KOPT-K1 (cell line): ENCODE data around the gene NSUN3.

Source experiments
- H3K27ac ChIP-seq: fragments of 200-600 bp; sonication (generic); 2 replicates; pipeline ENCODE4 v1.5.1; 2016; ENCODE audit warnings: antibody characterized with exemption, mild to moderate bottlenecking, low read depth, low read length; ENCODE audit not compliant: poor library complexity, severe bottlenecking
- H3K36me3 ChIP-seq: fragments of 200-600 bp; sonication (generic); 2 replicates; pipeline ENCODE4 v1.5.1; 2017; ENCODE audit warnings: antibody characterized with exemption, mild to moderate bottlenecking, low read length, moderate library complexity; ENCODE audit not compliant: insufficient read depth
- H3K9me3 ChIP-seq: fragments of 200-600 bp; sonication (generic); 2 replicates; pipeline ENCODE4 v1.5.1; 2017; ENCODE audit warnings: antibody characterized with exemption, low read length, mild to moderate bottlenecking; ENCODE audit not compliant: insufficient read depth, poor library complexity, severe bottlenecking

The NSUN3 gene

GRCh38 chr3:94176988-94177745 lies 114.3 kb downstream of the NSUN3 start:
- no peak overlapping the region for H3K27ac ChIP-seq
- no peaks in the 10 kb centered on the region for H3K9me3 ChIP-seq
- H3K36me3 ChIP-seq = no peaks in the 10 kb centered on the region
